RWPE1 (cell line): ENCODE results near the gene RASSF1.
A peak's percentile ranks its signal among the peaks of the same experiment; 100 is the strongest.

Source experiments
- CTCF ChIA-PET: fragments of 350-600 bp; sonication (Branson Sonifier 250); formaldehyde crosslinking; extraction: SDS; loops from one replicate; lab custom pipeline; 2021; lab: Yijun Ruan, JAX
- POLR2A ChIA-PET: fragments of 400-600 bp; formaldehyde crosslinking; extraction: SDS; loops from one replicate; lab custom pipeline; 2020; ENCODE audit warnings: antibody characterized with exemption; ENCODE audit not compliant: low non-redundant PET; lab: Yijun Ruan, JAX
- DNase-seq: peaks from one replicate; pipeline ENCODE4 v3.0.0; 2012; ENCODE audit warnings: low spot score
- H3K27ac ChIP-seq: fragments of 450-650 bp; 2 replicates; pipeline ENCODE4 v1.5.1; 2017
- TF ChIP-seq, protein P1 (sequence below): fragments of 450-650 bp; conservative IDR thresholded peaks from 2 replicates; pipeline ENCODE4 v1.5.1; 2017; ENCODE audit warnings: low read depth, mild to moderate bottlenecking

Gene RASSF1

GRCh38 chr3:50382722-50383121, 42.1 kb upstream of the RASSF1 start:
- CTCF ChIA-PET, result no interaction called here
- POLR2A ChIA-PET, result interaction anchor here (0.6 kb wide), 1 partner anchor 54 kb away, joined by 3 read pairs; no protein-coding TSS in a partner anchor
- TF ChIP-seq, protein P1, sequence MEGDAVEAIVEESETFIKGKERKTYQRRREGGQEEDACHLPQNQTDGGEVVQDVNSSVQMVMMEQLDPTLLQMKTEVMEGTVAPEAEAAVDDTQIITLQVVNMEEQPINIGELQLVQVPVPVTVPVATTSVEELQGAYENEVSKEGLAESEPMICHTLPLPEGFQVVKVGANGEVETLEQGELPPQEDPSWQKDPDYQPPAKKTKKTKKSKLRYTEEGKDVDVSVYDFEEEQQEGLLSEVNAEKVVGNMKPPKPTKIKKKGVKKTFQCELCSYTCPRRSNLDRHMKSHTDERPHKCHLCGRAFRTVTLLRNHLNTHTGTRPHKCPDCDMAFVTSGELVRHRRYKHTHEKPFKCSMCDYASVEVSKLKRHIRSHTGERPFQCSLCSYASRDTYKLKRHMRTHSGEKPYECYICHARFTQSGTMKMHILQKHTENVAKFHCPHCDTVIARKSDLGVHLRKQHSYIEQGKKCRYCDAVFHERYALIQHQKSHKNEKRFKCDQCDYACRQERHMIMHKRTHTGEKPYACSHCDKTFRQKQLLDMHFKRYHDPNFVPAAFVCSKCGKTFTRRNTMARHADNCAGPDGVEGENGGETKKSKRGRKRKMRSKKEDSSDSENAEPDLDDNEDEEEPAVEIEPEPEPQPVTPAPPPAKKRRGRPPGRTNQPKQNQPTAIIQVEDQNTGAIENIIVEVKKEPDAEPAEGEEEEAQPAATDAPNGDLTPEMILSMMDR, result no peak
- 0 out of 2 replicates have a peak overlapping the region, but pooled peaks have one; percentile 8 for H3K27ac ChIP-seq
- no peak for DNase-seq

GRCh38 chr3:50381383-50381782, 40.7 kb upstream of the RASSF1 start:
- POLR2A ChIA-PET, result no interaction called here
- no peak overlapping the region for H3K27ac ChIP-seq
- DNase-seq, result no peak
- TF ChIP-seq, protein P1, result no peak
- CTCF ChIA-PET, result interaction anchor here (0.7 kb wide), 1 partner anchor 15 kb away, joined by 3 read pairs; no protein-coding TSS in a partner anchor

GRCh38 chr3:50380405-50381085, 39.9 kb upstream of the RASSF1 start:
- ChIA-PET POLR2A (no interaction called here), CTCF (no interaction called here)
- TF ChIP-seq, protein P1, result no peak
- no peak for DNase-seq
- H3K27ac ChIP-seq, result no peak overlapping the region

GRCh38 chr3:50378757-50379156, 38.1 kb upstream of the RASSF1 start:
- POLR2A ChIA-PET, result no interaction called here
- no peak for DNase-seq
- CTCF ChIA-PET, result no interaction called here

GRCh38 chr3:50378024-50378423, 37.4 kb upstream of the RASSF1 start:
- TF ChIP-seq, protein P1, result no peak
- no peak overlapping the region for H3K27ac ChIP-seq
- POLR2A ChIA-PET, result no interaction called here
- CTCF ChIA-PET, result no interaction called here
- DNase-seq, result no peak

More at GRCh38 chr3:50378757-50379156, 38.1 kb upstream of the RASSF1 start:
- H3K27ac ChIP-seq, result no peak overlapping the region
- TF ChIP-seq, protein P1, result no peak

- POLR2A ChIA-PET, result no interaction called here
- CTCF ChIA-PET, result no interaction called here
- DNase-seq, result no peak
- TF ChIP-seq, protein P1, result no peak
- no peak overlapping the region for H3K27ac ChIP-seq
These were observed 34.8 kb upstream of the RASSF1 start for GRCh38 chr3:50375258-50375931.
